ENCODE measurements around the gene SLC38A3. TPM values are rescaled to one million over a fixed set of nuclear protein-coding genes. Genes with fewer than 3 reads are reported as not detected.
A peak's percentile ranks its signal among the peaks of the same experiment; 100 is the strongest.

Gene SLC38A3
- total and polyA plus RNA-seq, 11 donors: 1.0 to 14.8 (median 8.4) TPM

- Histone ChIP-seq H3K36me3 (no peaks in the 10 kb centered on the region), H3K9me3 (no peaks in the 10 kb centered on the region), H3K4me3 (no peak overlapping the region), H3K27ac (no peak overlapping the region), H3K27me3 (peaks cover 12 to 45% (median 23%) of the 10 kb centered on the region in 9 donors), H3K4me1 (peaks cover 3 to 25% (median 14%) of the 10 kb centered on the region in 12 donors)
- intact Hi-C loops (cut with DNase I): loop anchor here in 2 of 10 donors (2.0 to 10.0 kb wide), 2 partner anchors 76 to 348 kb away; no protein-coding TSS in a partner anchor
- no peak for ATAC-seq
- TF ChIP-seq CTCF (IDR thresholded peaks at IDR 0.05): no peak
- TF ChIP-seq POLR2A (IDR thresholded peaks at IDR 0.05): no peak
- no peak for DNase-seq
- WGBS, 4 donors: 73 to 86% (median 80%) methylated on average over 6 of the region's 6 CpGs
Observed at GRCh38 chr3:50196253-50196801, 8.7 kb upstream of the SLC38A3 start.

DNA sequence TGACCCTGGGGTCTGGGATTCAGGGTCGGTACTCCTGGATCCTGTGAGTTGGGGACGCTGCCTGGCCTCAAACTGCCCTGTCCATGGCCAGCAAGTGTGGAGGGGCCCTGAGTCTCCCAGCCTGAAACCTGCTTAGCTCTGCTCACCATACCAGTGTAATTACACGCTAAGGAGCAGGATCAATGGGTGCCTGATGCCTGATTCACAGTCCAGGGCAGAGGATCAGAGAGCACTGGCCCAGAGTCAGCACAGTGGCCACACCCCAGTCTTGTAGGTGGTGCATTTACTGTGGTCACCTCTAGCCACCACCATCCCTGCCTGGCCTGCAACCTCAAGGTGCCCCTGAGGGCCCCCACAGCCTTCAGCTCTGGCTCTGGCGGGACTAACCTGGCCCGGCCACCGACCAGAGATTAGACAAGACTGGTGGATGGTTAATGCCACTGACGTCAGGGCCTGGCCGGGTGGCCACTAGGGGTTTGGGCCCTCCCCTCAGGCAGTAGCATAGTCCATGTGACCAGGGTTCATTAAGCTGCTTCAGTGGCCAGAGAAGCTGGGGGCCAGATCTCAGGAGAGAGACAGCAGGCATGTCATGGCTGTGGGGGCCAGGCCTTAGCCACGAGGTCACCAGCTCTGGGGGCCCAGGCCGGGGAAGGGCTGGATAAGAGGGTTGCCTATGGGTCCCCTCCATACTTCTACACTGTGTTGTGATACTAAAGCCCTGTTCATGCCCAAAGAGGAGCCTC lies 3.3 kb upstream of the SLC38A3 start:
- Histone ChIP-seq H3K27me3 (peaks cover 0 to 62% (median 16%) of the 10 kb centered on the region in 9 donors), H3K4me3 (no peak overlapping the region), H3K9me3 (no peaks in the 10 kb centered on the region), H3K27ac (no peak overlapping the region), H3K4me1 (peaks cover 0 to 28% (median 12%) of the 10 kb centered on the region in 12 donors), H3K36me3 (no peaks in the 10 kb centered on the region)
- no peak for ATAC-seq
- intact Hi-C loops (cut with DNase I): no loop called here
- TF ChIP-seq POLR2A (IDR thresholded peaks at IDR 0.05) (no peak), CTCF (IDR thresholded peaks at IDR 0.05) (no peak)
- 66 to 77% (median 75%) methylated on average over 7 to 10 of the region's 10 CpGs for WGBS, 4 donors
- DNase-seq: peak in 1 of 5 donors; percentile 56

DNA sequence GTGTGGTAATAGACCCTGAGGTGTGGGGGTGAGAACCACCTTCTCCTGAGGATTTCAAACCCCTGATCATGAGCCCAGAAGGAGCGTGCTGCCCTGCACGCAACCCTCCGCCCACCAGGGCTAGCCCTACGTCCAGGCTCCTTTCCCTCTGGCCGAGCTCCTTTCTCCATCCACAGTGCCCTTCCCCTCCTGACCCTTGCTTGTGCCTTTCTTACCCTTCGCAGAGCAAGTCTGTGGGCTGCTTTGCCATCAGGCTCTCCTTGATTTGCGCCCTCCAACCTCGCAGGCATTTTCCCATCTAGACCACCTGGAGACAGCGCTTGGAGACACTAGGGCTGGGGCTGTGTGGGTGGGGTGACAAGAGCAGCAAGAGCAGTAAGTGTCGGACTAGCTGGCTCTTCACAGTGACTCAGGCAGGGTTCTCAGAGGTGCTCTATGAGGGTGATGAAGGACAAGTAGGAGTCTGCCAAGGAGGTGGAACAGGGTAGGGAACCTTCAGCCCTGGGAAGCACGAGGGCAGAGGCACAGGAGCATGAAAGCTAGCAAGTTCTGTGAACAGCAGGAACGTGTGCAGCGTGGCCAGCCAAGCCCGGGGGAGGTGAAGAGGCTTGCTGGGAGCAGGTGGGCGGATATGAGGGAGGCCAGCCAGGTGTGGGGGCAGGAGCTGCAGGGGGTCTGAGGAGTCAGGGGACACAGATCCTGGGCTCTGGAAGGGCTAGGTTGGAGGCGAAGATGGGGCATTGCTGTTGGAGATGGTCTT lies 2.5 kb upstream of the SLC38A3 start:
- intact Hi-C loops (cut with DNase I): no loop called here
- no peak for DNase-seq
- ATAC-seq: no peak
- no peak for TF ChIP-seq CTCF (IDR thresholded peaks at IDR 0.05)
- TF ChIP-seq POLR2A (IDR thresholded peaks at IDR 0.05): no peak
- 85 to 92% (median 88%) methylated on average over 16 of the region's 16 CpGs for WGBS, 4 donors
- H3K27ac ChIP-seq: no peak overlapping the region
- no peak overlapping the region for H3K4me3 ChIP-seq
- H3K36me3 ChIP-seq: no peaks in the 10 kb centered on the region
- peaks cover 0 to 65% (median 16%) of the 10 kb centered on the region in 9 donors for H3K27me3 ChIP-seq
- H3K4me1 ChIP-seq: peaks cover 0 to 28% (median 12%) of the 10 kb centered on the region in 12 donors
- no peaks in the 10 kb centered on the region for H3K9me3 ChIP-seq
